ENCODE data around the gene PPARG. TPM values are rescaled to one million over a fixed set of nuclear protein-coding genes. Genes with fewer than 3 reads are reported as not detected.

The PPARG gene
- total and polyA plus RNA-seq, 2 donors (not counting 3 experiments of a cell fraction or from before 2014, with no cell fraction given), result 0.15 to 1.3 TPM

DNA sequence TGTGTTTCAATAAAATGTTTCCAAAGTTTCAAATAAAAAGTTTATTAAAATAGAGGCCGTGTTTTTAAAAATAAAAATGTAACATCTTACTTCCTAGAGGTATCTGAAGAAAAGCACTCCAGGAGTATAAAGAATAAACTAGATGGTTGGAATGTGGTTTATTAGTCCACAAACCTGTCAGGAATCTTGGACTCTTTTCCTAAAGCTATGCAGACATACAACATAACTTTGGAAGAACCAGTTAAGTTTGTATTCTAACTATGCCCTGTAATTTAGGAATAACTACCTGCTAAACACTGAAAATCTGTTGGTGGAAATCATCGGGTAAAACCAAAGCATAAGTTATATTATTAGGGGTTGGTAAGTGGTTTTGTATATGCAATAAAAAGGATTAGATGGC is 51.6 kb downstream of the PPARG start:
- dilution Hi-C loops (cut with MboI; ENCODE audit: extremely low pct_ligation_motif_present, low sequenced_read_pairs) (no loop called here), intact Hi-C loops (cut with micrococcal nuclease) (no loop called here)
- H3K36me3 ChIP-seq (ENCODE audit: control insufficient read depth in 2 of 2, extremely low read depth in 1 of 2, insufficient read depth in 2 of 2, low read length in 2 of 2), result no peaks in the 10 kb centered on the region
- ChIA-PET POLR2A (no interaction called here), CTCF (interaction anchor here (1.1 kb wide), 1 partner anchor 18 kb away, joined by 3 read pairs; no protein-coding TSS in a partner anchor)
- H4K20me1 ChIP-seq (replicated peaks; ENCODE audit: control insufficient read depth, extremely low read depth, insufficient read depth, low read length), result no peaks in the 10 kb centered on the region
- H3K9me1 ChIP-seq (replicated peaks; ENCODE audit: control insufficient read depth, extremely low read depth, insufficient read depth, low read length), result no peaks in the 10 kb centered on the region
- no peak overlapping the region for H3K4me2 ChIP-seq (ENCODE audit: insufficient read depth, low read length)
- no peaks in the 10 kb centered on the region for H3K27me3 ChIP-seq (ENCODE audit: control insufficient read depth in 2 of 2, insufficient read depth in 2 of 2, low read length in 2 of 2)
- FAIRE-seq, result no peak
- BruUV-seq (replicated peaks), result no TSS peak
- H3K4me1 ChIP-seq (ENCODE audit: control insufficient read depth, extremely low read depth, insufficient read depth, low read length), result no peaks in the 10 kb centered on the region
- H3K27ac ChIP-seq (ENCODE audit: insufficient read depth, low read depth, low read length), result no peak overlapping the region
- TF ChIP-seq EZH2 (IDR thresholded peaks at IDR 0.05; ENCODE audit: borderline replicate concordance, low read depth, low read length, severe bottlenecking), result no peak
- no peak for TF ChIP-seq MYC (IDR thresholded peaks at IDR 0.05; ENCODE audit: low read depth, low read length)
- H3K79me2 ChIP-seq (ENCODE audit: control insufficient read depth, insufficient read depth, low read length), result no peaks in the 10 kb centered on the region
- no peaks in the 10 kb centered on the region for H3K9me3 ChIP-seq (replicated peaks; ENCODE audit: control insufficient read depth, insufficient read depth, low read length)
- no peak overlapping the region for H3K4me3 ChIP-seq (replicated peaks in 1 of 3; ENCODE audit: insufficient read depth in 1 of 3, low read depth in 1 of 3, low read length in 3 of 3)
- no peak for DNase-seq (ENCODE audit: low read depth, low spot score)
- H2AFZ ChIP-seq (ENCODE audit: low read depth, low read length), result no peak overlapping the region
- H3K9ac ChIP-seq (replicated peaks; ENCODE audit: extremely low read depth, insufficient read depth, low read length), result no peak overlapping the region

- H3K4me1 ChIP-seq (ENCODE audit: control insufficient read depth, extremely low read depth, insufficient read depth, low read length), result no peaks in the 10 kb centered on the region
- H2AFZ ChIP-seq (ENCODE audit: low read depth, low read length), result no peak overlapping the region
- ChIA-PET CTCF (no interaction called here), POLR2A (no interaction called here)
- H3K27me3 ChIP-seq (ENCODE audit: control insufficient read depth in 2 of 2, insufficient read depth in 2 of 2, low read length in 2 of 2), result no peaks in the 10 kb centered on the region
- no peak overlapping the region for H3K4me2 ChIP-seq (ENCODE audit: insufficient read depth, low read length)
- intact Hi-C loops (cut with micrococcal nuclease), result no loop called here
- no peaks in the 10 kb centered on the region for H3K79me2 ChIP-seq (ENCODE audit: control insufficient read depth, insufficient read depth, low read length)
- no peak overlapping the region for H3K4me3 ChIP-seq (replicated peaks in 1 of 3; ENCODE audit: insufficient read depth in 1 of 3, low read depth in 1 of 3, low read length in 3 of 3)
- no peak overlapping the region for H3K27ac ChIP-seq (ENCODE audit: insufficient read depth, low read depth, low read length)
- H4K20me1 ChIP-seq (replicated peaks; ENCODE audit: control insufficient read depth, extremely low read depth, insufficient read depth, low read length), result no peaks in the 10 kb centered on the region
- H3K9me1 ChIP-seq (replicated peaks; ENCODE audit: control insufficient read depth, extremely low read depth, insufficient read depth, low read length), result no peaks in the 10 kb centered on the region
- dilution Hi-C loops (cut with MboI; ENCODE audit: extremely low pct_ligation_motif_present, low sequenced_read_pairs), result no loop called here
- TF ChIP-seq POLR2A (IDR thresholded peaks at IDR 0.05; ENCODE audit: low read depth, low read length), result no peak
- TF ChIP-seq GATA2 (IDR thresholded peaks at IDR 0.05; ENCODE audit: insufficient read depth, insufficient read length, low read depth, low read length), result no peak
- TF ChIP-seq, protein P1, sequence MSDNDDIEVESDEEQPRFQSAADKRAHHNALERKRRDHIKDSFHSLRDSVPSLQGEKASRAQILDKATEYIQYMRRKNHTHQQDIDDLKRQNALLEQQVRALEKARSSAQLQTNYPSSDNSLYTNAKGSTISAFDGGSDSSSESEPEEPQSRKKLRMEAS (IDR thresholded peaks at IDR 0.05; ENCODE audit: insufficient read depth, insufficient read length), result no peak
- TF ChIP-seq MYC (IDR thresholded peaks at IDR 0.05; ENCODE audit: low read depth, low read length), result no peak
- TF ChIP-seq JUN (IDR thresholded peaks at IDR 0.05; ENCODE audit: borderline replicate concordance, insufficient read depth, insufficient read length, low read depth), result no peak
- no peak for TF ChIP-seq EZH2 (IDR thresholded peaks at IDR 0.05; ENCODE audit: borderline replicate concordance, low read depth, low read length, severe bottlenecking)
- no peak for TF ChIP-seq FOS (IDR thresholded peaks at IDR 0.05; ENCODE audit: borderline replicate concordance, insufficient read depth, low read length)
- no peak for TF ChIP-seq POLR2AphosphoS5 (IDR thresholded peaks at IDR 0.05; ENCODE audit: insufficient read depth, low read depth, low read length)
- no TSS peak for BruUV-seq (replicated peaks)
- DNase-seq (ENCODE audit: low read depth, low spot score), result no peak
- no peaks in the 10 kb centered on the region for H3K9me3 ChIP-seq (replicated peaks; ENCODE audit: control insufficient read depth, insufficient read depth, low read length)
- no peaks in the 10 kb centered on the region for H3K36me3 ChIP-seq (ENCODE audit: control insufficient read depth in 2 of 2, extremely low read depth in 1 of 2, insufficient read depth in 2 of 2, low read length in 2 of 2)
- no peak for FAIRE-seq
- no peak overlapping the region for H3K9ac ChIP-seq (replicated peaks; ENCODE audit: extremely low read depth, insufficient read depth, low read length)
Measured at GRCh38 chr3:12342151-12342550, 53.3 kb downstream of the PPARG start.

Measured in endothelial cell of umbilical vein (primary cell).